Articular chondrocyte of knee joint (primary cell): ENCODE measurements around the gene IRF9. TPM values are rescaled to one million over a fixed set of nuclear protein-coding genes. Genes with fewer than 3 reads are reported as not detected.

ENCODE experiments used
- total RNA-seq: library from RNA; depleted of rRNA; stranded (reverse); fragments of >200 nt; gene quantifications from 2 replicates; pipeline ENCODE4 v1.2.3, GENCODE V29; 2012

Gene IRF9
- 76.1 and 78.0 TPM in 2 replicates for total RNA-seq

GRCh38 chr14:24160850-24161804 is at the start of gene IRF9:
IRF9 (plus strand) TSS chr14:24161265; CDS start chr14:24162145, 880 bp downstream.

DNA sequence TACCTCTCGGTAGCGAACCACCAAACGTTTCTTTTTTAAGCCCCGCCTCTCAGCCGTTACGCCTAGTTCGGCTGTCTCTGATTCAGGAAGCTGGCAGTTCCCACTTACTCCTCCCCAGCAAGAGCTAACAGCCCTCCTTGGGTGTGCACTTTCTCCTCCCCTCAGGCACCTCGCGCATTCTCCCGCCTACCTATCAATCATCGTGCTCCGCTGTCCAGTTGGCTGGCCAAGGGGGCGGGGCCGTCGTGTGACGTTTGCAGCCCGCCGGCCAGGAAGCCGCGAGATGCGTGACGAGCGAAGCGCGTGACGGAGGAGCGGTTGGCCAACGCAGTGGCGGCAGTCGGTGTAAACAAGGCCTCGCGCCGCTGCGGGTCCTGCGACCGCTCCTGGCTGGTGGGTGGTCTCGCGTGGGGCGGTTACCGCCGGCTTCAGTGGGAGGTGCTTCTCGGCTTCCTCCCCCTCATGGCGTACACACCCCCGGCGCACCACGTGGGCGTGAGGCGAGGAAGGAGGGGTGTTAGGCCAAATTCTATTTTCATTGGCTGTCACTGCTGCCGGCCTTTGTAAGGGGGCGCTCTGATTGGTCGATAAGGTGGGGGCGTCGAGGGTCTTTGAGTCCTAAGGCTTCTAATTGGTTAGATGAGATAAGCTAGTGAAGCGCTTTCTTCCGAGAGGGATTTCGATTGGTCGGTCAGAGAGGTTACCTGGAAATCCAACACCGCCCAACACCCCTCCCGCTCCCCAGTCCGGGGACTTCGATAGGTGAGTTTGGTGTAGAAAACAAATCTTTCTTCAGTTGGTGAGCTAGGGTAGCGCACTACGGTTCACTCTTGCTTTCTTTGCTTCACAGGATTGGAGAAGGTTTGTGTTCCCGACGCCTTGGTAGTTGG is 46.3 kb upstream of the IRF9 start, which contains the start of the genes DCAF11 and NRL:
Gene DCAF11 (plus strand): TSS at position 246 of the 890 bp plus-strand sequence. CDS start 818 bp downstream, outside the sequence.
Gene NRL (minus strand): TSS at position 418 of the 890 bp plus-strand sequence. CDS start 32,101 bp downstream, outside the sequence.

GRCh38 chr14:24130380-24130716 is 30.7 kb upstream of the IRF9 start, which contains the start of gene FITM1:
FITM1 (plus strand) TSS chr14:24130659; CDS start chr14:24131564, 905 bp downstream.

DNA sequence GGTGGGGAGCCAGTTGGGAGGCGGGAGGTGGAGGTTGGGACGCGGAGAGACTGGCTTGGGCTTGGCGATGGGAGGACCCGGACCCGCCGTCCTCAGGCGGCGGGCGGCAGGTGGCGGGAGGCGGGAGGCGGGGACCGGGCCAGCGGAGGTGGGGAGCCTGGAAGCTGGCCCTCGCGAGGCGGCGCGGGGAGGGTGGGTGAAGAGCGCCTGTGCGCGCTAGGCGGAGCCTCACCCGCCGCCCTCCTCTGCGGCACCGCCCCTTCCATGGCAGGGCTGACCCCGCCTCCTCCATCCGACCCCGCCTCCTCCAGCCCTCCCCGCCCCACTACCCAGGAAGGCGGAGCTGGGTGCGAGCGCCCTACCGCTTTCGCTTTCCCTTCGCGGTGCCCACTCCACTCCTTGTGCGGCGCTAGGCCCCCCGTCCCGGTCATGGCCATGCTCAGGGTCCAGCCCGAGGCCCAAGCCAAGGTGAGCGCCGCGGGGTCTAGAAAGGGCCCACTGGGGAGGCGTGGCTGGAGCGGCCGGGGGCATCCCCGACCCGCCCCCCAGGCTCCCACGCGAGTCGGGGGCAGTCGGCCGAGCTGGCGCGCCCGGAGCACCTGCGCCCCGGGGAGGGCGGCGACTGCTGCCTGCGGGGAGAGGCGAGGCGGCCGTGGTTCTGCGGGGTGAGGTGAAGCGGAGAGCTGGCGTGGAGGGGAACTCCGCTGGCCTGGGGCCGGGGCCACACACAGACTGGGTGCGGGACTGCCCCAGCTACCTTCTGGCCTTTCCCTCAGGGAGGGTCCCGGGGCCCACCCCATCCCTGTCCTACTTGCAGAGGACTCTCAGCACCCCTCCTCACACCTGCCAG is 25.0 kb upstream of the IRF9 start, which contains the start of gene PSME1:
Gene PSME1 (plus strand): TSS at position 361 of the 850 bp plus-strand sequence. CDS start 69 bp downstream, at position 430.

GRCh38 chr14:24141097-24141880 is 19.8 kb upstream of the IRF9 start, which contains the start of gene EMC9:
EMC9 (minus strand) TSS chr14:24141591; CDS start chr14:24141304, 287 bp downstream.

DNA sequence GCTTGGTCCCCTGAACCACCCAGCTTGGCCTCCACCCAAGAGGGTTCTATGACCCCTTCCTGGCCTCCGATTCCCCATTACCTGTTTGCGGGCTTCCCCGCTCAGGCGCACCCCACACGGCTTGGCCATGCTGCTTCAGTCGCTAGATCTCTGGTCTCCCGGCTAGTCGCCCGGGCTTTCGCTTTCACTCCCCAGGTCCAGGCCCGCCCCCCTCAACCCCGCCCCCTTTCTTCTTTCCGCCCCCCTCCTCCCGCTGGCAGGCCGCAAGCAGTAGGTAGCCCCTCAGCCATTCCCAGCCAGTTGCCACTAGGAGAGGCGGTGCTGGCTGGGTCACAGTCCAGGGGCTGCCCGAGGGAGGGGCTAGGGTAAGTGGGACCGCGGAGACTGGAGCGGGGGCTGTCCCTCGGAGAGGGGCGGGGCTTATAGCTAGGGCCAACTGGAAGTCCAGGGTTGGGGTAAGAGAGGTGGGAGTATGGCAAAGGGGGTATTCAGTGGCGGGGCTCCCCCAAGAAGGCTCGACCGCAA is 14.6 kb upstream of the IRF9 start, which contains the start of gene PSME2:
Gene PSME2 (minus strand): TSS at position 158 of the 525 bp plus-strand sequence. CDS start 29 bp downstream, at position 129.

DNA sequence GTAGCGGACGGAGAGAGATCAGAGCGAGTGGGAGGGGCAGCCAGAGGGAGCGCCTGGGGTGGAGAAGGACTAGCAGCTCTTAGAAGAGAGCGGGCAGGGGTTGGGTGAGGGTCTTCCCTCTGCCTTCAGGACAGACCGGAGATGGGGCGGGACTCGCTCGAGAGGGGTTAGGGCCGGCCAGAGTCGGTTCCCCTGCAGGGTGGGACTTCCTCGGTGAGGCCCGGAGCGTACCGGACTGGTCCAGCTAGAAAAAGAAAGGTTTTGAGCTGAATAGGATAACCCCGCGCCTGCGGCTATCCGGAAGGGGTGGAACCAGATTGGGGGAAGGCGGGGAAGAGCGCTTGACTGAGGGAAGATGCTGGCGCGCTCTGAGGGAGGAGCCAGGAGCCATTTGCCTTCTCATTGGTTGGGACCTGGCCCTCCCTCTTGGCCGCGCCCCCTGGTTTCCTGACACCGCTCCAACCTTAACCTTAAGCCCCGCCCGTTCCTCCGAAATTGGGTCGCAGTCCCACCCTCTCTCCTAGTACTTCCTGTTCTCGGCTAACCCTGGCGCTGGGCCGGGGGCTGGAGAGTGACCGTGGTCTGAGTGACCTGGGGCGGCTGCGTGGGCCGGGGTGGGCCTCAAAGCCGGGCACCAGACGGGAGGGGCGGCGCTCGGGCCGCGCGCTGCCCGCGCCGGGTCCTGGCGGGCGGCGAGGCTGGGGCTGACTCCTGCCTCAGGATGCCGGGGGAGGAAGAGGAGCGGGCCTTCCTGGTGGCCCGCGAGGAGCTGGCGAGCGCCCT is 13.9 kb upstream of the IRF9 start, which contains the start of gene RNF31:
Gene RNF31 (plus strand): TSS at position 521 of the 783 bp plus-strand sequence. CDS start 201 bp downstream, at position 722.

DNA sequence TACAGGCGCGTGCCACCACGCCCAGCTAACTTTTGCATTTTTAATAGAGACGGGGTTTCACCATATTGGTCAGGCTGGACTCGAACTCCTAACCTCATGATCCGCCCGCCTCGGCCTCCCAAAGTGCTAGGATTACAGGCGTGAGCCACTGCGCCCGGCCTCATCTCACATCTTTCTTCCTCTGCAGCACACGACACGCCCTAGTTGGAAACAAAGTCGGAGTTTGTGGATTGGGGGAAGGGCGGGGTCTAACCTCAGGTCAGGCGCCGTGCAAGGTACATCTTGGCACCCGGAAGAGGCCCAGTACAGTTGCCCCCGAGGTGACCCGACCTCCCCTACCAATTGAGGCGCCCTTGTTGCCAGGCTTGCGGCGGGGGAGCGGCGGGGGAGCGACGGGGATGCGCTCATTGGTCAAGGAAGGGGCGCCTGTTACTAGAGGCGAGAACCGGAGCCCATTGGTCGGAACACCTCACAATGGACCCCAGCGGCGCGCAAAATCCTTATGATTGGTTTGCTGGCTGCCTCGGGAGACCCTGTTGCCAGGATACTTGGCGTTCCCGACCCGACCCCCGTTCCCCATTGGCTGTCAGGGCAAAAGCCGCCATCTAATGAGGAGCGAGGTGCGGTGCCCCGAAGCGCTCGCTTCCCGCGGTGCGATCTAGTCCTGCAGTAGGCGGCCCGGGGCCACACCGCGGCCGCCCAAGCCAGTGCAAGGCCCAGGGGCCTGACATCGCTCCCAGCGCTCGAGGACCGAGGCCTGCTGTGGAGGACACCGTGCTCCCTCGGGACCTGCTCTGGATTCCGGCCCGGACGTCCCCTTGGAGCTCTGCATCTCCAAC is 10.6 kb downstream of the IRF9 start, which contains the start of gene REC8:
Gene REC8 (plus strand): TSS at position 659 of the 839 bp plus-strand sequence. CDS start 473 bp downstream, outside the sequence.

DNA sequence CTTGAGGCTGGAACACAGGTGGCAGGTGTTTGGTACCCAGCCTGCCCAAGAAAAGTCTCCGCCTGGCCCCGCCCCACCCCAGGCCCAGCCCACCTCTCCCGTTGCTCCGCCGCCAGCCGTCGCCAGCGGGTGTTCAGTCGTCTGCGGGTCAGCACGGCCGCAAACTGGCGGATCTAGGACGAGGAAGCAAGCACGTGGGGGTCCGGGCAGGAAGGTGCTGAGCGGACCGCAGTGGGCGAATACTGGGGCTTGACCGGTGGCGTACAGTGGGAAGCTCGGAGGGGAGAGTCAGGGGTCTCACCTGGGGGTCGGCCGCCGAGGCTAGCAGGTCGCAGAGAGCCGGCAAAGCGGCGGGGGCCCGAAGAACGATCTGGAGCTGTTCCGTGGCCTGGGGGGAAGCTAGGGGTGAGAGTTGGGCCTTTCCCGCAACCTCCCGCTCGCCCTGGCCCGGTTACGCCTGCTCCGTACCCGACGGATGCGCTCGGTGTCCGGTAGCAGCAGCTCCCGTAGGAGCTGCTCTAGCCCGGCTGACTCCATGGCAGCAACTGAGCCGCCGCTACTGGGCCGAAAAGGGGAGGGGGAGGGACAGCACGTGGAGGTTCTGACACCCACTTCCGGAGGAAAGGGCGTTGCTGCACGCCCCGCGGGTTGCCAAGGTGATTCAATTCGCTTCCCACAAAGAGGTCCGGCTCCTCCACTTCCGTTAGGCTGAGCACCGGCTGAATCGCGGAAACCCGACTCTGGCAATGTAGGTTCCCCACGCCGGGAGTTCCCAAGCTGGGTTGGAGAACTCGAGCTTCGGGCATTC is 27.4 kb downstream of the IRF9 start, which contains the start of gene IPO4:
Gene IPO4 (minus strand): TSS at position 566 of the 808 bp plus-strand sequence. CDS start 29 bp downstream, at position 537.

GRCh38 chr14:24195186-24196070 is 34.4 kb downstream of the IRF9 start, which contains the start of gene TM9SF1:
TM9SF1 (minus strand) TSS chr14:24195441; CDS start chr14:24195019, 422 bp downstream.

GRCh38 chr14:24212924-24213865 is 52.1 kb downstream of the IRF9 start, which contains the start of gene CHMP4A:
CHMP4A (minus strand) TSS chr14:24213488; CDS start chr14:24213439, 49 bp downstream.

GRCh38 chr14:24215495-24216344 is 54.7 kb downstream of the IRF9 start, which contains the start of gene MDP1:
MDP1 (minus strand) TSS chr14:24216066; CDS start chr14:24215955, 111 bp downstream.

